ENCODE data around the gene NR3C2. TPM values are rescaled to one million over a fixed set of nuclear protein-coding genes. Genes with fewer than 3 reads are reported as not detected.
"Not testable (repeated sequence)": the region's sequence is repeated elsewhere in the genome, so short reads cannot be mapped to it uniquely, and the experiment has no call there.

Gene NR3C2
- polyA plus RNA-seq, 1 donor from 2014 or later: 0.06 TPM

GRCh38 chr4:148089624-148090023 lies 352.6 kb downstream of the NR3C2 start:
- TF ChIP-seq SMC3 (conservative IDR thresholded peaks at IDR 0.05; ENCODE audit: poor library complexity) (no peak), POLR2AphosphoS5 (IDR thresholded peaks at IDR 0.05) (no peak), TAF1 (IDR thresholded peaks at IDR 0.05; ENCODE audit: low read depth) (no peak), RAD21 (conservative IDR thresholded peaks at IDR 0.05) (no peak), MXI1 (conservative IDR thresholded peaks at IDR 0.05; ENCODE audit: poor library complexity, severe bottlenecking) (no peak), EP300 (conservative IDR thresholded peaks at IDR 0.05; ENCODE audit: poor library complexity, severe bottlenecking) (no peak), CTCF (IDR thresholded peaks at IDR 0.05; ENCODE audit: poor library complexity, severe bottlenecking) (no peak), REST (IDR thresholded peaks at IDR 0.05; ENCODE audit: borderline replicate concordance) (no peak), EZH2 (IDR thresholded peaks at IDR 0.05; ENCODE audit: borderline replicate concordance, insufficient read depth, low read length, poor library complexity, severe bottlenecking) (no peak)
- H3K79me2 ChIP-seq (replicated peaks; ENCODE audit: insufficient read depth, low read length): no peaks in the 10 kb centered on the region
- H2AFZ ChIP-seq (ENCODE audit: low read depth, low read length): no peak overlapping the region
- H3K4me3 ChIP-seq (ENCODE audit: low read length): no peak overlapping the region
- H3K4me2 ChIP-seq (ENCODE audit: low read length): no peak overlapping the region
- H3K9ac ChIP-seq (ENCODE audit: low read length): no peak overlapping the region
- H3F3A ChIP-seq (ENCODE audit: insufficient read depth, low read length, poor library complexity, severe bottlenecking): no peaks in the 10 kb centered on the region
- H3K9me3 ChIP-seq (ENCODE audit: low read length): no peaks in the 10 kb centered on the region
- H3K36me3 ChIP-seq (ENCODE audit: insufficient read depth, low read length): no peaks in the 10 kb centered on the region
- H4K20me1 ChIP-seq (ENCODE audit: insufficient read depth): no peaks in the 10 kb centered on the region
- no peak overlapping the region for H3K27ac ChIP-seq (ENCODE audit: low read length)
- H3K9me2 ChIP-seq (ENCODE audit: insufficient read depth, low read length): no peaks in the 10 kb centered on the region
- no peaks in the 10 kb centered on the region for H3K27me3 ChIP-seq (ENCODE audit: insufficient read depth, low read depth, low read length)

GRCh38 chr4:148083073-148083472 lies 359.1 kb downstream of the NR3C2 start:
- not testable (repeated sequence) for H3K36me3 ChIP-seq (ENCODE audit: insufficient read depth, low read length); H2AFZ ChIP-seq (ENCODE audit: low read depth, low read length); H3K9ac ChIP-seq (ENCODE audit: low read length); H4K20me1 ChIP-seq (ENCODE audit: insufficient read depth); H3K4me3 ChIP-seq (ENCODE audit: low read length); H3K9me2 ChIP-seq (ENCODE audit: insufficient read depth, low read length); H3K27ac ChIP-seq (ENCODE audit: low read length); H3F3A ChIP-seq (ENCODE audit: insufficient read depth, low read length, poor library complexity, severe bottlenecking); H3K4me2 ChIP-seq (ENCODE audit: low read length); H3K79me2 ChIP-seq (replicated peaks; ENCODE audit: insufficient read depth, low read length); H3K9me3 ChIP-seq (ENCODE audit: low read length); H3K27me3 ChIP-seq (ENCODE audit: insufficient read depth, low read depth, low read length)

GRCh38 chr4:148081745-148082144 lies 360.5 kb downstream of the NR3C2 start:
- no peaks in the 10 kb centered on the region for H3K79me2 ChIP-seq (replicated peaks; ENCODE audit: insufficient read depth, low read length)
- no peak overlapping the region for H3K27ac ChIP-seq (ENCODE audit: low read length)
- no peaks in the 10 kb centered on the region for H3K9me2 ChIP-seq (ENCODE audit: insufficient read depth, low read length)
- H3K4me2 ChIP-seq (ENCODE audit: low read length): no peak overlapping the region
- H3K36me3 ChIP-seq (ENCODE audit: insufficient read depth, low read length): no peaks in the 10 kb centered on the region
- H2AFZ ChIP-seq (ENCODE audit: low read depth, low read length): no peak overlapping the region
- TF ChIP-seq POLR2AphosphoS5 (IDR thresholded peaks at IDR 0.05): no peak
- TF ChIP-seq CTCF (IDR thresholded peaks at IDR 0.05; ENCODE audit: poor library complexity, severe bottlenecking): no peak
- no peak for TF ChIP-seq REST (IDR thresholded peaks at IDR 0.05; ENCODE audit: borderline replicate concordance)
- no peak for TF ChIP-seq RAD21 (conservative IDR thresholded peaks at IDR 0.05)
- no peak for TF ChIP-seq EZH2 (IDR thresholded peaks at IDR 0.05; ENCODE audit: borderline replicate concordance, insufficient read depth, low read length, poor library complexity, severe bottlenecking)
- no peak for TF ChIP-seq TAF1 (IDR thresholded peaks at IDR 0.05; ENCODE audit: low read depth)
- no peak for TF ChIP-seq EP300 (conservative IDR thresholded peaks at IDR 0.05; ENCODE audit: poor library complexity, severe bottlenecking)
- TF ChIP-seq MXI1 (conservative IDR thresholded peaks at IDR 0.05; ENCODE audit: poor library complexity, severe bottlenecking): no peak
- no peak for TF ChIP-seq SMC3 (conservative IDR thresholded peaks at IDR 0.05; ENCODE audit: poor library complexity)
- no peak overlapping the region for H3K4me3 ChIP-seq (ENCODE audit: low read length)
- H3K27me3 ChIP-seq (ENCODE audit: insufficient read depth, low read depth, low read length): no peaks in the 10 kb centered on the region
- H3K9ac ChIP-seq (ENCODE audit: low read length): no peak overlapping the region
- no peaks in the 10 kb centered on the region for H3F3A ChIP-seq (ENCODE audit: insufficient read depth, low read length, poor library complexity, severe bottlenecking)
- no peaks in the 10 kb centered on the region for H3K9me3 ChIP-seq (ENCODE audit: low read length)
- no peaks in the 10 kb centered on the region for H4K20me1 ChIP-seq (ENCODE audit: insufficient read depth)

All from neural cell (in vitro differentiated cells).